Measurements from ENCODE around the gene PTPRO. TPM values are rescaled to one million over a fixed set of nuclear protein-coding genes. Genes with fewer than 3 reads are reported as not detected.

PTPRO gene
- total RNA-seq, 2 donors from 2014 or later, result 1.1 to 4.5 TPM

DNA sequence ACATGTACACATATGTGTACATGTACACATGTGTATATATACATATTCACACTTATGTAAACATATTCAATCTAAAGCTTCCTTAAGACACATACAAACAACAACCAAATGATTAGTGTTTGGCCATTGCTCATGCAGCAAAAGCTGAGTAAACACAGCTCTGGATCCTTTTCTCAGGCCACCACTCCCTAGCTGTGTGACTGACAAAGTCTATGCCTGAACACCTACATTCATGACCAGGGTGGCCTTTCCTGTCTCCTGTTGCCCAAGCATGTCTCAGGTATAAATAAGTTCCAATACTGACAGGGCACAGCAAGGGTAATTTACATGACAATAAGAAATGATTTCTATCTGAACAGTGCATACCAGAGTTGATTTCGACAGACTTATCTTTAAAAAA, 1.4 kb upstream of the PTPRO start:
- DNase-seq (no peak), ATAC-seq (no peak)
- no peak overlapping the region for H3K4me3 Mint-ChIP-seq
- H3K27ac Mint-ChIP-seq, result no peak overlapping the region
- H3K27me3 Mint-ChIP-seq, result peaks cover 54% of the 10 kb centered on the region
- no peaks in the 10 kb centered on the region for H3K9me3 ChIP-seq (ENCODE audit: control insufficient read depth, low read length, poor library complexity, severe bottlenecking)
- peaks cover 5% of the 10 kb centered on the region for H3K4me1 Mint-ChIP-seq
- H3K36me3 Mint-ChIP-seq (ENCODE audit: low read depth), result peaks cover 2% of the 10 kb centered on the region

GRCh38 chr12:15323480-15323879, 1.2 kb downstream of the PTPRO start:
- no peak for DNase-seq

DNA sequence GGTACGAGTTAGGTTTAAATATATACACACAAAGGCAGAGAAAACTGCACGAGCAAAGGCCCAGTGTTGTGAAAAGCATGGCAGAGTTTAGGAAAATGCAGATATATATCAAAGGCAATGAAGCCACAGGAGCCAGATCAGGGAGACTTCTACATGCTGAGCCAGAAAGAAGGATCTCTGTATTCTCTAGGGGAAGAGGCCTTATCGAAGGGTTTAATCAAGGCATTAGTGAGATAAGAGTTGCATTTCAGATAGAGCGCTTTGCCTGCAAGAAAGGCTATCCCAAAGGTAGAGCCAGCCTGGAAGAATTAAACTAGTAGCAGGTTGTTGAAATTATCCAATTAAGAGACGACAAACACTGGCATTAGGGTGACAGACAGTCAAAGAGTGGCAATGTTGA, 7.6 kb downstream of the PTPRO start:
- no peak for ATAC-seq

More at GRCh38 chr12:15323480-15323879, 1.2 kb downstream of the PTPRO start:
- no peak overlapping the region for H3K4me3 Mint-ChIP-seq
- no peak for ATAC-seq
- peaks cover 2% of the 10 kb centered on the region for H3K36me3 Mint-ChIP-seq (ENCODE audit: low read depth)
- peaks cover 5% of the 10 kb centered on the region for H3K4me1 Mint-ChIP-seq
- H3K27me3 Mint-ChIP-seq, result peaks cover 70% of the 10 kb centered on the region
- no peaks in the 10 kb centered on the region for H3K9me3 ChIP-seq (ENCODE audit: control insufficient read depth, low read length, poor library complexity, severe bottlenecking)
- no peak overlapping the region for H3K27ac Mint-ChIP-seq

DNA sequence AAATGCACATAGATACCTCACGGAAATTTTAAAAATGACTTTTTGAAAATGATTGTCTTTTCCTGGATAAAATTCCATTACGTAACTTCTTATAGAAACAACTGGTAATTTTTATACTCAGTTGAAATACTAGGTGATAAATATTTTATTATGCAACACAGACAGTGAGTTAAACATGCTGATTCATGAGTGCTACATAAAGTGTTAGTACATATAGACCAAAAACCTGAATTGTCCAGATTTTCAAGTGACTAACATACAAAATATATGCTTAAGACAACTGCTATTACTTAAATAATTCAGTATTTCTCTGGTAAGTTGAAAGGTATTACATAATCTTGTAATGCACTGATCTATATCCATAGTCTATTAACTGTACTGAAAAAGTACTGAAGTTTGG, 11.9 kb downstream of the PTPRO start:
- no peak for DNase-seq
- no peaks in the 10 kb centered on the region for H3K36me3 Mint-ChIP-seq (ENCODE audit: low read depth)

More for the DNA sequence above, 7.6 kb downstream of the PTPRO start:
- no peaks in the 10 kb centered on the region for H3K4me1 Mint-ChIP-seq
- H3K4me3 Mint-ChIP-seq, result no peak overlapping the region
- no peaks in the 10 kb centered on the region for H3K9me3 ChIP-seq (ENCODE audit: control insufficient read depth, low read length, poor library complexity, severe bottlenecking)
- no peak for DNase-seq
- peaks cover 44% of the 10 kb centered on the region for H3K27me3 Mint-ChIP-seq
- no peak overlapping the region for H3K27ac Mint-ChIP-seq
- H3K36me3 Mint-ChIP-seq (ENCODE audit: low read depth), result no peaks in the 10 kb centered on the region

GRCh38 chr12:15335959-15336358, 13.7 kb downstream of the PTPRO start:
- no peak overlapping the region for H3K27ac Mint-ChIP-seq
- no peaks in the 10 kb centered on the region for H3K4me1 Mint-ChIP-seq
- no peak for ATAC-seq
- no peak for DNase-seq
- H3K36me3 Mint-ChIP-seq (ENCODE audit: low read depth), result no peaks in the 10 kb centered on the region
- H3K9me3 ChIP-seq (ENCODE audit: control insufficient read depth, low read length, poor library complexity, severe bottlenecking), result no peaks in the 10 kb centered on the region
- peaks cover 43% of the 10 kb centered on the region for H3K27me3 Mint-ChIP-seq
- H3K4me3 Mint-ChIP-seq, result no peak overlapping the region

More for the DNA sequence above, 11.9 kb downstream of the PTPRO start:
- H3K9me3 ChIP-seq (ENCODE audit: control insufficient read depth, low read length, poor library complexity, severe bottlenecking), result no peaks in the 10 kb centered on the region
- peaks cover 37% of the 10 kb centered on the region for H3K27me3 Mint-ChIP-seq
- H3K4me1 Mint-ChIP-seq, result no peaks in the 10 kb centered on the region
- H3K27ac Mint-ChIP-seq, result no peak overlapping the region
- ATAC-seq, result no peak
- no peak overlapping the region for H3K4me3 Mint-ChIP-seq

GRCh38 chr12:15336768-15337553, 14.7 kb downstream of the PTPRO start:
- Mint-ChIP-seq H3K27me3 (peaks cover 43% of the 10 kb centered on the region), H3K36me3 (ENCODE audit: low read depth) (no peaks in the 10 kb centered on the region), H3K27ac (no peak overlapping the region), H3K4me1 (no peaks in the 10 kb centered on the region), H3K4me3 (no peak overlapping the region)
- no peaks in the 10 kb centered on the region for H3K9me3 ChIP-seq (ENCODE audit: control insufficient read depth, low read length, poor library complexity, severe bottlenecking)
- no peak for ATAC-seq
- DNase-seq, result no peak

- Mint-ChIP-seq H3K27ac (no peak overlapping the region), H3K4me3 (no peak overlapping the region), H3K27me3 (peaks cover 41% of the 10 kb centered on the region), H3K36me3 (ENCODE audit: low read depth) (no peaks in the 10 kb centered on the region), H3K4me1 (no peaks in the 10 kb centered on the region)
- DNase-seq (no peak), ATAC-seq (no peak)
- no peaks in the 10 kb centered on the region for H3K9me3 ChIP-seq (ENCODE audit: control insufficient read depth, low read length, poor library complexity, severe bottlenecking)
These were observed 19.1 kb downstream of the PTPRO start for GRCh38 chr12:15341371-15341770.

- no peak overlapping the region for H3K27ac Mint-ChIP-seq
- H3K4me3 Mint-ChIP-seq, result no peak overlapping the region
- no peak for ATAC-seq
- no peaks in the 10 kb centered on the region for H3K9me3 ChIP-seq (ENCODE audit: control insufficient read depth, low read length, poor library complexity, severe bottlenecking)
- no peak for DNase-seq
- H3K36me3 Mint-ChIP-seq (ENCODE audit: low read depth), result no peaks in the 10 kb centered on the region
- H3K4me1 Mint-ChIP-seq, result no peaks in the 10 kb centered on the region
- H3K27me3 Mint-ChIP-seq, result peaks cover 45% of the 10 kb centered on the region
These were observed 22.3 kb downstream of the PTPRO start for GRCh38 chr12:15344561-15344960.

DNA sequence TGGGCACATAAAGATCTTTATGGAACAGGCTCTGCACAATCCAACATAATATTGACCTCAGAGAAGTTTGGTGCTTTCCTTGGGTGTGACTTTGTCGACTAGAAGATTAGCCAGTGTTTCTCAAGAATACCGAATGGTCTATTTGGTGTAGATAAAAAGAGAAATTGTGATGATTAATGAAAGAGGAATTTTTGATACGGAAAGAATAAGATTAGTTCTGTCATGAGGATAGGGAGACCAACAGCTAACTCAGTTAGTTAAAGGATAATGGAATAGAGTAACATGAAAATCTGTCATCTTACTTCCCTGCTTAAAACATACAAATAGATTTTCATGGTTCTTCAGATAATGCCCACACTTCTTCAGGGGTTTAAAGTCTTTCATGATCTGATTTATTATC, 24.2 kb downstream of the PTPRO start:
- H3K27ac Mint-ChIP-seq, result no peak overlapping the region
- H3K27me3 Mint-ChIP-seq, result peaks cover 48% of the 10 kb centered on the region
- no peak overlapping the region for H3K4me3 Mint-ChIP-seq
- no peaks in the 10 kb centered on the region for H3K36me3 Mint-ChIP-seq (ENCODE audit: low read depth)
- ATAC-seq (no peak), DNase-seq (no peak)
- H3K4me1 Mint-ChIP-seq, result no peaks in the 10 kb centered on the region
- no peaks in the 10 kb centered on the region for H3K9me3 ChIP-seq (ENCODE audit: control insufficient read depth, low read length, poor library complexity, severe bottlenecking)

GRCh38 chr12:15350643-15351042, 28.3 kb downstream of the PTPRO start:
- no peaks in the 10 kb centered on the region for H3K9me3 ChIP-seq (ENCODE audit: control insufficient read depth, low read length, poor library complexity, severe bottlenecking)
- no peak for ATAC-seq

GRCh38 chr12:15355766-15356165, 33.5 kb downstream of the PTPRO start:
- no peaks in the 10 kb centered on the region for H3K9me3 ChIP-seq (ENCODE audit: control insufficient read depth, low read length, poor library complexity, severe bottlenecking)
- DNase-seq (no peak), ATAC-seq (no peak)
- no peak overlapping the region for H3K27ac Mint-ChIP-seq
- H3K27me3 Mint-ChIP-seq, result peaks cover 27% of the 10 kb centered on the region
- H3K4me1 Mint-ChIP-seq, result no peaks in the 10 kb centered on the region
- H3K36me3 Mint-ChIP-seq (ENCODE audit: low read depth), result no peaks in the 10 kb centered on the region
- no peak overlapping the region for H3K4me3 Mint-ChIP-seq

More at GRCh38 chr12:15350643-15351042, 28.3 kb downstream of the PTPRO start:
- peaks cover 54% of the 10 kb centered on the region for H3K27me3 Mint-ChIP-seq
- no peaks in the 10 kb centered on the region for H3K4me1 Mint-ChIP-seq
- H3K4me3 Mint-ChIP-seq, result no peak overlapping the region
- no peaks in the 10 kb centered on the region for H3K36me3 Mint-ChIP-seq (ENCODE audit: low read depth)
- no peak overlapping the region for H3K27ac Mint-ChIP-seq
- DNase-seq, result no peak

- Mint-ChIP-seq H3K27ac (no peak overlapping the region), H3K27me3 (peaks cover 15% of the 10 kb centered on the region), H3K4me1 (no peaks in the 10 kb centered on the region), H3K4me3 (no peak overlapping the region), H3K36me3 (ENCODE audit: low read depth) (no peaks in the 10 kb centered on the region)
- no peaks in the 10 kb centered on the region for H3K9me3 ChIP-seq (ENCODE audit: control insufficient read depth, low read length, poor library complexity, severe bottlenecking)
- DNase-seq (no peak), ATAC-seq (no peak)
These were observed 34.6 kb downstream of the PTPRO start for GRCh38 chr12:15356951-15357364.

DNA sequence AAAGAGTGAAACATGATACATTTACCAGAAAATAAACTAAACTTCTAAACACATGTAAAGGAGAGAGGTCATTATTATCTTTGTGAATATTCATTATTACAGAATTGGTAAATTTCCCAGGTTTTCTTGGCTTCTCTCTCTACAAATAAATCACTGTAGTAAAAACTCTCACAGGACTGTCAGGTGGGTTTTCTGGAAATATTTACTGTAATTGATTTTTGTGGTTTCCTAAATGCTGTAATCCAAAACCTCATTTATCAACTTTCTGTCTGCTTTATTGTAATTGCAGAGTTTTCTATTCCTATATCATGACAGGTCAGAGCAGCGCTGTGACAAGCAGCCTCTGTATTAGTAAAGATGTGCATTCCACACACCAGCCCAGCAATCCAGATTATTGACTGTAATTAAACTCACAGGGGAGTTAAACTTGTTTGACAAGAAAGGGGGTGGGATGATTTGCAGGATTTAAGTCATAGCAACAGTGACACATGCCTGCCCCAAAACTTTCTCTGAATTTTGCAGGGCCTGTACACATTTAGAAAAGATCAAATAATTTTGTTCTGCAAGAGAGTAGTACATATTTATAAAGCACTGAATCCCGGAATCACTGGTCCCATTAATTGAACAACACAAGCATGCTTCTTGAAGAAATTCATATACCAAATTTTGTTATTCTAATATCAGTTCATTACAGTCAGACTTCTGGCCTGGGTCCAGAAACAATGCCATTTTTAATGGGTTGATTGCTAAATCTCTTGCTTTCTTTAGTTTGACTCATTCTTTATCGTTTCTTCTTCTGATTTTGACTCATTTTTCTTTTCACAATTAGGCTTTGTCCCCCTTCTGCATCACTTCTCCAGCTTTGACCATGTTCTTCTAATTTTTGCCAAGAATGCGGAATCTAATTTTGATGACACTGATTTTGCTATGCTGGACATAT, 42.2 kb downstream of the PTPRO start:
- Mint-ChIP-seq H3K27me3 (peaks cover 17% of the 10 kb centered on the region), H3K4me3 (no peak overlapping the region), H3K36me3 (ENCODE audit: low read depth) (no peaks in the 10 kb centered on the region), H3K4me1 (no peaks in the 10 kb centered on the region), H3K27ac (no peak overlapping the region)
- ATAC-seq (no peak), DNase-seq (no peak)
- H3K9me3 ChIP-seq (ENCODE audit: control insufficient read depth, low read length, poor library complexity, severe bottlenecking), result no peaks in the 10 kb centered on the region
